Osteoblast (primary cell): Measurements from ENCODE around the gene DNAH11. TPM values are rescaled to one million over a fixed set of nuclear protein-coding genes. Genes with fewer than 3 reads are reported as not detected.

ENCODE experiments used
- DNase-seq: peaks from one replicate; pipeline ENCODE4 v3.0.0; 2011; ENCODE audit warnings: low spot score, mixed read lengths; ENCODE audit not compliant: insufficient read length; ENCODE audit errors: missing footprints
- H2AFZ ChIP-seq: 2 replicates; pipeline ENCODE4 v1.6.0; 2011; ENCODE audit warnings: mild to moderate bottlenecking, low read length
- H3K27ac ChIP-seq: 2 replicates; pipeline ENCODE4 v1.5.1; 2011; ENCODE audit warnings: mild to moderate bottlenecking, low read depth, low read length, moderate library complexity
- H3K27me3 ChIP-seq: 2 replicates; pipeline ENCODE4 v1.6.0; 2012; ENCODE audit warnings: mild to moderate bottlenecking, control low read depth, inconsistent platforms, low read length, moderate library complexity; ENCODE audit not compliant: insufficient read depth
- H3K36me3 ChIP-seq: 2 replicates; pipeline ENCODE4 v1.5.1; 2011; ENCODE audit warnings: mild to moderate bottlenecking, low read length, control low read depth, moderate library complexity; ENCODE audit not compliant: insufficient read depth
- H3K4me1 ChIP-seq: 2 replicates; pipeline ENCODE4 v1.5.1; 2011; ENCODE audit warnings: mild to moderate bottlenecking, low read length, control low read depth, moderate library complexity; ENCODE audit not compliant: insufficient read depth
- H3K4me2 ChIP-seq: 2 replicates; pipeline ENCODE4 v1.6.0; 2011; ENCODE audit warnings: mild to moderate bottlenecking, low read length; ENCODE audit not compliant: insufficient read depth
- H3K4me3 ChIP-seq: fragments of 200-600 bp; sonication (generic); 3 replicates; pipeline ENCODE4 v1.5.1; 2012; ENCODE audit warnings: mild to moderate bottlenecking, low read length, inconsistent platforms; ENCODE audit not compliant: insufficient read depth
- H3K79me2 ChIP-seq: 2 replicates; pipeline ENCODE4 v1.6.0; 2012; ENCODE audit warnings: mild to moderate bottlenecking, low read length, control low read depth, inconsistent platforms; ENCODE audit not compliant: insufficient read depth
- H3K9me3 ChIP-seq: 2 replicates; pipeline ENCODE4 v1.5.1; 2011; ENCODE audit warnings: low read depth, low read length, control low read depth
- H4K20me1 ChIP-seq: 2 replicates; pipeline ENCODE4 v1.6.0; 2012; ENCODE audit warnings: mild to moderate bottlenecking, low read length, control low read depth; ENCODE audit not compliant: insufficient read depth
- CTCF ChIP-seq: IDR thresholded peaks from 2 replicates; pipeline ENCODE4 v1.5.1; 2011; ENCODE audit warnings: mild to moderate bottlenecking, low read depth, low read length, moderate library complexity; ENCODE audit errors: extremely low read depth
- total RNA-seq: library from RNA; depleted of rRNA; stranded (reverse); fragments of >200 nt; gene quantifications from 2 replicates; pipeline ENCODE4 v1.2.3, GENCODE V29; 2012

The DNAH11 gene
- total RNA-seq, 1 donor, result 1.1 TPM

GRCh38 chr7:21651697-21652096 lies 108.9 kb downstream of the DNAH11 start:
- Histone ChIP-seq H3K4me3 (no peak overlapping the region), H3K9me3 (no peaks in the 10 kb centered on the region), H3K27ac (no peak overlapping the region), H3K79me2 (no peaks in the 10 kb centered on the region), H3K4me1 (no peaks in the 10 kb centered on the region), H3K4me2 (no peak overlapping the region), H2AFZ (no peak overlapping the region), H4K20me1 (no peaks in the 10 kb centered on the region), H3K27me3 (no peaks in the 10 kb centered on the region), H3K36me3 (no peaks in the 10 kb centered on the region)
- no peak for TF ChIP-seq CTCF
- no peak for DNase-seq

- H3K9me3 ChIP-seq, result no peaks in the 10 kb centered on the region
- H3K4me2 ChIP-seq, result no peak overlapping the region
- H3K27ac ChIP-seq, result no peak overlapping the region
- H3K4me3 ChIP-seq, result no peak overlapping the region
- H4K20me1 ChIP-seq, result no peaks in the 10 kb centered on the region
- TF ChIP-seq CTCF, result no peak
- no peaks in the 10 kb centered on the region for H3K27me3 ChIP-seq
- no peaks in the 10 kb centered on the region for H3K4me1 ChIP-seq
- no peaks in the 10 kb centered on the region for H3K36me3 ChIP-seq
- no peak for DNase-seq
- H3K79me2 ChIP-seq, result no peaks in the 10 kb centered on the region
- no peak overlapping the region for H2AFZ ChIP-seq
Measured at GRCh38 chr7:21653623-21654022, 110.8 kb downstream of the DNAH11 start.

- Histone ChIP-seq H3K79me2 (no peaks in the 10 kb centered on the region), H3K27me3 (no peaks in the 10 kb centered on the region), H2AFZ (no peak overlapping the region), H3K9me3 (no peaks in the 10 kb centered on the region), H3K4me2 (no peak overlapping the region), H3K36me3 (no peaks in the 10 kb centered on the region), H3K4me1 (no peaks in the 10 kb centered on the region), H3K4me3 (no peak overlapping the region), H3K27ac (no peak overlapping the region), H4K20me1 (no peaks in the 10 kb centered on the region)
- TF ChIP-seq CTCF, result no peak
- DNase-seq, result no peak
Measured at GRCh38 chr7:21656081-21656480, 113.2 kb downstream of the DNAH11 start.

GRCh38 chr7:21656796-21657195 lies 114.0 kb downstream of the DNAH11 start:
- Histone ChIP-seq H2AFZ (no peak overlapping the region), H3K79me2 (no peaks in the 10 kb centered on the region), H3K27ac (no peak overlapping the region), H3K9me3 (no peaks in the 10 kb centered on the region), H3K4me2 (no peak overlapping the region), H3K27me3 (no peaks in the 10 kb centered on the region), H4K20me1 (no peaks in the 10 kb centered on the region), H3K36me3 (no peaks in the 10 kb centered on the region), H3K4me3 (no peak overlapping the region), H3K4me1 (no peaks in the 10 kb centered on the region)
- no peak for TF ChIP-seq CTCF
- DNase-seq, result no peak
